Breast epithelium (tissue), 3 donors: ENCODE data around the gene FAM193A.

Source experiments
- CTCF ChIP-seq, 3 donors: fragments of 450-650 bp; IDR thresholded peaks; one replicate each; pipeline ENCODE4 v1.5.1; 2016 to 2017; ENCODE audit warnings: antibody characterized with exemption in 3 of 3, mild to moderate bottlenecking in 3 of 3, moderate library complexity in 3 of 3
- POLR2A ChIP-seq: fragments of 450-650 bp; IDR thresholded peaks from one replicate; pipeline ENCODE4 v1.6.1; 2016; ENCODE audit warnings: antibody characterized with exemption, mild to moderate bottlenecking, moderate library complexity

- TF ChIP-seq CTCF (IDR thresholded peaks at IDR 0.05) (no peak), POLR2A (no peak)
Measured at GRCh38 chr4:2702361-2702760, 165.9 kb downstream of the FAM193A start.
